Keratinocyte (primary cell): ENCODE measurements around the gene SH2B3. TPM values are rescaled to one million over a fixed set of nuclear protein-coding genes. Genes with fewer than 3 reads are reported as not detected.

ENCODE experiments used
- DNase-seq: peaks from one replicate; pipeline ENCODE4 v3.0.0-alpha.2; 2011; ENCODE audit warnings: low read depth, missing footprints, low spot score
- FAIRE-seq: peaks from 2 replicates; lab custom pipeline; 2011; peaks lifted over from hg19 to GRCh38; lab: Jason Lieb, UNC
- H2AFZ ChIP-seq: 2 replicates; pipeline ENCODE4 v1.6.0; 2012; ENCODE audit warnings: low read length, control low read depth, inconsistent platforms; ENCODE audit not compliant: control insufficient read depth
- H3K27ac ChIP-seq: 2 replicates; pipeline ENCODE4 v1.5.1; 2011; ENCODE audit warnings: low read length; ENCODE audit not compliant: control insufficient read depth, insufficient read depth
- H3K27me3 ChIP-seq: 3 replicates; pipeline ENCODE4 v1.6.0; 2011; ENCODE audit warnings: low read length; ENCODE audit not compliant: control insufficient read depth, insufficient read depth; ENCODE audit errors: extremely low read depth
- H3K36me3 ChIP-seq, 2 experiments: 2 replicates in 1 of 2; 3 replicates in 1 of 2; pipeline ENCODE4 v1.5.1; 2011; ENCODE audit warnings: low read length in 2 of 2, mild to moderate bottlenecking in 1 of 2; ENCODE audit not compliant: control insufficient read depth in 2 of 2, insufficient read depth in 2 of 2; ENCODE audit errors: extremely low read depth in 1 of 2
- H3K4me1 ChIP-seq: 3 replicates; pipeline ENCODE4 v1.5.1; 2011; ENCODE audit warnings: low read length; ENCODE audit not compliant: control insufficient read depth, insufficient read depth; ENCODE audit errors: extremely low read depth
- H3K4me2 ChIP-seq: 3 replicates; pipeline ENCODE4 v1.6.0; 2011; ENCODE audit warnings: low read depth, low read length; ENCODE audit not compliant: control insufficient read depth, insufficient read depth; ENCODE audit errors: extremely low read depth
- H3K4me3 ChIP-seq, 3 experiments: fragments of 200-600 bp in 1 of 3; sonication (generic) in 1 of 3; 2 replicates in 2 of 3; 3 replicates in 1 of 3; pipeline ENCODE4 v1.5.1; 2011 to 2016; ENCODE audit warnings: low read length in 3 of 3, mild to moderate bottlenecking in 3 of 3, control low read depth in 2 of 3, inconsistent platforms in 1 of 3, low read depth in 1 of 3, mixed read lengths in 1 of 3, mixed run types in 1 of 3, moderate library complexity in 1 of 3; ENCODE audit not compliant: control insufficient read depth in 2 of 3, insufficient read depth in 2 of 3; ENCODE audit errors: extremely low read depth in 1 of 3
- H3K79me2 ChIP-seq: 2 replicates; pipeline ENCODE4 v1.6.0; 2012; ENCODE audit warnings: low read length; ENCODE audit not compliant: control insufficient read depth, insufficient read depth
- H3K9ac ChIP-seq: 3 replicates; pipeline ENCODE4 v1.6.0; 2011; ENCODE audit warnings: low read length; ENCODE audit not compliant: control insufficient read depth, insufficient read depth; ENCODE audit errors: extremely low read depth
- H3K9me1 ChIP-seq: 3 replicates; pipeline ENCODE4 v1.6.0; 2011; ENCODE audit warnings: low read length; ENCODE audit not compliant: control insufficient read depth, insufficient read depth; ENCODE audit errors: extremely low read depth
- H3K9me3 ChIP-seq: 2 replicates; pipeline ENCODE4 v1.5.1; 2012; ENCODE audit warnings: low read depth, low read length; ENCODE audit not compliant: control insufficient read depth
- H4K20me1 ChIP-seq: 3 replicates; pipeline ENCODE4 v1.6.0; 2011; ENCODE audit warnings: low read length; ENCODE audit not compliant: control insufficient read depth, insufficient read depth; ENCODE audit errors: extremely low read depth
- EZH2 ChIP-seq: IDR thresholded peaks from one replicate; pipeline ENCODE4 v1.6.1; 2012; ENCODE audit warnings: inconsistent platforms, mild to moderate bottlenecking, low read length, moderate library complexity
- dilution Hi-C: fragments of 300-500 bp; cut with MboI; formaldehyde crosslinking; loops from one replicate; pipeline ENCODE4 v1.7.0; 2020; ENCODE audit warnings: low sequenced_read_pairs; ENCODE audit not compliant: extremely low pct_ligation_motif_present
- polyA plus RNA-seq, 5 experiments: library from polyadenylated mRNA; depleted of rRNA in 3 of 5; stranded (reverse) in 3 of 5; stranded (forward) in 1 of 5; unstranded in 1 of 5; fragments of >200 nt; gene quantifications; 1 replicate in 1 of 5; 2 replicates in 3 of 5; 3 replicates in 1 of 5; pipeline versions ENCODE4 v1.2.1 to v1.2.3, GENCODE V29; 2011 to 2012; ENCODE audit warnings: missing spikeins in 2 of 5, low read depth in 1 of 5, low replicate concordance in 1 of 5
- TF ChIP-seq, protein P1 (sequence below), 3 experiments: IDR thresholded peaks in 1 of 3; conservative IDR thresholded peaks in 1 of 3; optimal IDR thresholded peaks in 1 of 3; 2 replicates in 2 of 3; 3 replicates in 1 of 3; pipeline versions ENCODE3 to v1.5.1; 2011; ENCODE audit warnings: low read length in 3 of 3, mild to moderate bottlenecking in 3 of 3, moderate library complexity in 2 of 3, control low read depth in 1 of 3, inconsistent platforms in 1 of 3; ENCODE audit not compliant: insufficient read depth in 2 of 3; ENCODE audit errors: extremely low read depth in 1 of 3

SH2B3 gene
- polyA plus RNA-seq, 1 donor (not counting 4 experiments of a cell fraction or from before 2014, with no cell fraction given) = 7.7 TPM

DNA sequence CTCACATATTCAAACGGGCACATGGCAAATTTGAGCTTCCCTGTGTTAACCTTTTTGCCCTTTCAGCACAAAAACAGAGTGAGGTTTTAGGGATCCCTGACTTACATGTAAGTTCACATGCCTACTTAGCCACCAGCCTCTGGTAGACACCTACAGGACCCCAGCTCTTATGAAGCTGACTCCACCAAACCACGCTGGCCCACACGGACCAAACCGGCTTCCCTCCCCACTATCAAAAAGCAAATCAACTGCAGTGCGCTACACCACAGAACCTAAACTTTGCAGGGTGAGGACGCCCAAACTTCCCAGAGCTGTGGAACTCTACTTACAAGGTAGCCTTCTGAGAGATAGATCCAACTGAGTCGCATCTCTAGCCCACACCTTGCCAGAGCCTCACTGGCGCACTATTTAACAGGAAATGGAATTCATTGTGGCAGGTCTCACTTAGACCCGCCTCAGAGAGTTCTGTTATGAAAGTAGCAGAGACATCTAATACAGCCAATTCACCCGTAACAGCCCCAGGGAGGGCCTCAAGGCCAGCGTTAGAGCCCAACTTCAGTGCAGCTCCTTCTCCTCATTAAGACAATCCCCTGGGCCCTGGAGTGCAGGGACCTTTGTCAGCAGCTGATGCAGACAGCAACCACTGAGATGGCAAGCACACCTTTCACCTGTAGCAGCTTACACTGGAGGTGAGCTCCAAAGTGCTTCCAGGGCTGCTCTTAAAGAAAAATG, 49.2 kb downstream of the SH2B3 start:
- no peak overlapping the region for H2AFZ ChIP-seq
- no peak overlapping the region for H3K9ac ChIP-seq
- no peak for FAIRE-seq
- H3K4me2 ChIP-seq = no peak overlapping the region
- no peaks in the 10 kb centered on the region for H3K79me2 ChIP-seq
- no peak for DNase-seq
- no peak for TF ChIP-seq EZH2
- TF ChIP-seq, protein P1, sequence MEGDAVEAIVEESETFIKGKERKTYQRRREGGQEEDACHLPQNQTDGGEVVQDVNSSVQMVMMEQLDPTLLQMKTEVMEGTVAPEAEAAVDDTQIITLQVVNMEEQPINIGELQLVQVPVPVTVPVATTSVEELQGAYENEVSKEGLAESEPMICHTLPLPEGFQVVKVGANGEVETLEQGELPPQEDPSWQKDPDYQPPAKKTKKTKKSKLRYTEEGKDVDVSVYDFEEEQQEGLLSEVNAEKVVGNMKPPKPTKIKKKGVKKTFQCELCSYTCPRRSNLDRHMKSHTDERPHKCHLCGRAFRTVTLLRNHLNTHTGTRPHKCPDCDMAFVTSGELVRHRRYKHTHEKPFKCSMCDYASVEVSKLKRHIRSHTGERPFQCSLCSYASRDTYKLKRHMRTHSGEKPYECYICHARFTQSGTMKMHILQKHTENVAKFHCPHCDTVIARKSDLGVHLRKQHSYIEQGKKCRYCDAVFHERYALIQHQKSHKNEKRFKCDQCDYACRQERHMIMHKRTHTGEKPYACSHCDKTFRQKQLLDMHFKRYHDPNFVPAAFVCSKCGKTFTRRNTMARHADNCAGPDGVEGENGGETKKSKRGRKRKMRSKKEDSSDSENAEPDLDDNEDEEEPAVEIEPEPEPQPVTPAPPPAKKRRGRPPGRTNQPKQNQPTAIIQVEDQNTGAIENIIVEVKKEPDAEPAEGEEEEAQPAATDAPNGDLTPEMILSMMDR (optimal IDR thresholded peaks at IDR 0.05 in 1 of 3, IDR thresholded peaks at IDR 0.05 in 1 of 3, conservative IDR thresholded peaks at IDR 0.05 in 1 of 3; ENCODE audit: extremely low read depth in 1 of 3, insufficient read depth in 2 of 3, low read length in 3 of 3) = no peak
- H3K4me1 ChIP-seq = no peaks in the 10 kb centered on the region
- dilution Hi-C loops = no loop called here
- peaks cover 38 to 48% of the 10 kb centered on the region in 2 experiments for H3K36me3 ChIP-seq
- no peaks in the 10 kb centered on the region for H3K27me3 ChIP-seq
- peaks cover 4% of the 10 kb centered on the region for H4K20me1 ChIP-seq
- no peak overlapping the region for H3K27ac ChIP-seq
- H3K4me3 ChIP-seq = no peak overlapping the region
- no peaks in the 10 kb centered on the region for H3K9me1 ChIP-seq
- H3K9me3 ChIP-seq = no peaks in the 10 kb centered on the region

DNA sequence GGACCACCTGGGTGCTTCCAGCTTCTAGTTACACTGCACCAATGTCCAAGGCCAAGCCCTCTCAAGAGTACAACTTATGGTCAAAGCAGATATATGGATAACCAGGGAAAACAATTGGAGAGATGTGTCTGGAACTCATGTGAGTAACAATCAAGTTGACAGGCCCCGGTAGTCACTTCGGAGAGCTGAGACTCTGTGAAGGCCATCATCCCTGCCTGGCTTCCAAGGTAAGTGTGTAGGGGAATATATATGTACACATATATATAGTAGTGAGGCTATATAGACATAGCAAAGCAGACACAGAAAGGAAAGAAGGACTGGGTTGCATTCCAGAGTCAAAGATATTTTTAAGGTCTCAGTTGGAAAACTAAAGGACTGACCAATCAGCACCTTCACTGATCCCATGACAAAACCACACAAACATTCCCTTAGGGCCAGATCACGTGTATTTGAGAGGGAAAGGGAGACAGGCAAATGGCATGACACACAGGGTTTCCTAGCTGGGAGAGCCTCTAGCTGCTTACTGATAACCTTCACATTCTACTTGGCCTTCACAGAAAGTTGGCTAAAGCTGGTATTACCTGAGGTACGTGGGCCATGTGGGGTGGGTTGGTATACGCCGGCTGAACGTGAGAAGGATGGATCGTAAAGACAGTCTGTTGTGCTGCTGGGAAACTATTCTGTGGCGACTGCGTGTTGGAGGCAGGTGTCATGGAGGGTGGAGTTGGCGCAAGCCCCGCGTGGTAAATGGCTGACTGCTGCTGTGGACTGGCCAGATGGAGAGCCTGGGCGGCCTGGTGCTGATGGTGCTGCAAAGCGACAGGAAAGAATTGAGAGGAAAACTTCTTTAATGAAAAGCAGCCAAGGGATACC, 50.0 kb downstream of the SH2B3 start:
- Histone ChIP-seq H4K20me1 (peaks cover 4% of the 10 kb centered on the region), H3K36me3 (peaks cover 35 to 45% of the 10 kb centered on the region in 2 experiments), H3K79me2 (no peaks in the 10 kb centered on the region), H3K9me3 (no peaks in the 10 kb centered on the region), H3K9ac (no peak overlapping the region), H3K27me3 (no peaks in the 10 kb centered on the region), H3K27ac (no peak overlapping the region), H3K4me1 (no peaks in the 10 kb centered on the region), H3K4me3 (no peak overlapping the region), H3K9me1 (no peaks in the 10 kb centered on the region), H3K4me2 (no peak overlapping the region), H2AFZ (no peak overlapping the region)
- DNase-seq (no peak), FAIRE-seq (no peak)
- dilution Hi-C loops = no loop called here
- no peak for TF ChIP-seq EZH2
- TF ChIP-seq, protein P1 (optimal IDR thresholded peaks at IDR 0.05 in 1 of 3, IDR thresholded peaks at IDR 0.05 in 1 of 3, conservative IDR thresholded peaks at IDR 0.05 in 1 of 3; ENCODE audit: extremely low read depth in 1 of 3, insufficient read depth in 2 of 3, low read length in 3 of 3) = no peak
